DND-41 (cell line): Measurements from ENCODE around the gene NETO1.

ENCODE experiments used
- EZH2 ChIP-seq: IDR thresholded peaks from 3 replicates; pipeline ENCODE4 v1.6.1; 2012; ENCODE audit warnings: borderline replicate concordance, low read depth, mild to moderate bottlenecking, moderate library complexity, low read length, inconsistent platforms; ENCODE audit not compliant: severe bottlenecking
- TF ChIP-seq, protein P1 (sequence below): IDR thresholded peaks from 2 replicates; pipeline ENCODE4 v1.5.1; 2012; ENCODE audit warnings: borderline replicate concordance, low read length, moderate library complexity, mild to moderate bottlenecking; ENCODE audit not compliant: poor library complexity, severe bottlenecking; ENCODE audit errors: extremely low read depth

DNA sequence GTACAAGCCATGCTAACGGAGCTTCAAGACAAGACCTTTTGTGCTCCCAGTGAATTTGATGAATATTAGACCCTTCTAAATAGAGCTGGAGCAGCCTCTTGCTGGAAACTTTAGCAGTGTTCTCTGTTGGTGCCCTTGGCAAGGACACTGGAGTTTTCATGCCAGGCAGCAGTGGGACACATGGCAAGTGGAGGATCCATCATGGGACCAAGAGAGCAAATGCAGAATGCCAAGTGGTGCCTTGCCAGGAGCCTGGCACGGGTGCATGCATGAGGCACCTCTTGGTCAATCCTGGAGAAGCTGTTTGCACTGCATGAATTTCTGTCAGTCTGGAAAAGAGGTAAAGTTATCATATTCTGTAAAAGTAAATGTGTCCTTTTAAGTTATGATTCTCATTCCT is 59.1 kb downstream of the NETO1 start:
- no peak for TF ChIP-seq EZH2
- TF ChIP-seq, protein P1, sequence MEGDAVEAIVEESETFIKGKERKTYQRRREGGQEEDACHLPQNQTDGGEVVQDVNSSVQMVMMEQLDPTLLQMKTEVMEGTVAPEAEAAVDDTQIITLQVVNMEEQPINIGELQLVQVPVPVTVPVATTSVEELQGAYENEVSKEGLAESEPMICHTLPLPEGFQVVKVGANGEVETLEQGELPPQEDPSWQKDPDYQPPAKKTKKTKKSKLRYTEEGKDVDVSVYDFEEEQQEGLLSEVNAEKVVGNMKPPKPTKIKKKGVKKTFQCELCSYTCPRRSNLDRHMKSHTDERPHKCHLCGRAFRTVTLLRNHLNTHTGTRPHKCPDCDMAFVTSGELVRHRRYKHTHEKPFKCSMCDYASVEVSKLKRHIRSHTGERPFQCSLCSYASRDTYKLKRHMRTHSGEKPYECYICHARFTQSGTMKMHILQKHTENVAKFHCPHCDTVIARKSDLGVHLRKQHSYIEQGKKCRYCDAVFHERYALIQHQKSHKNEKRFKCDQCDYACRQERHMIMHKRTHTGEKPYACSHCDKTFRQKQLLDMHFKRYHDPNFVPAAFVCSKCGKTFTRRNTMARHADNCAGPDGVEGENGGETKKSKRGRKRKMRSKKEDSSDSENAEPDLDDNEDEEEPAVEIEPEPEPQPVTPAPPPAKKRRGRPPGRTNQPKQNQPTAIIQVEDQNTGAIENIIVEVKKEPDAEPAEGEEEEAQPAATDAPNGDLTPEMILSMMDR: no peak
